WTC11 (cell line): ENCODE results near the gene RAP2C. TPM values are rescaled to one million over a fixed set of nuclear protein-coding genes. Genes with fewer than 3 reads are reported as not detected.

Experiments
- ATAC-seq: fragments of 200-7000 bp; cut with Tn5 transposase; 2 replicates; pipeline ENCODE4 v1.10.0; 2021; ENCODE audit warnings: mild to moderate bottlenecking, moderate library complexity
- CTCF ChIA-PET: fragments of 300-600 bp; sonication (Branson Sonifier 250); formaldehyde crosslinking; loops from one replicate; lab custom pipeline; 2021; ENCODE audit warnings: antibody characterized with exemption; lab: Charles Lee
- POLR2A ChIA-PET: fragments of 350-600 bp; sonication (Branson Sonifier 250); formaldehyde crosslinking; loops from one replicate; lab custom pipeline; 2021; ENCODE audit warnings: antibody characterized with exemption; lab: Charles Lee
- DNase-seq: peaks from one replicate; pipeline ENCODE4 v3.0.0; 2021; ENCODE audit warnings: low spot score
- H3K27ac Mint-ChIP-seq: 2 replicates; pipeline ENCODE4 v1.8.0; 2021; ENCODE audit warnings: mixed read lengths
- H3K27me3 Mint-ChIP-seq: 2 replicates; pipeline ENCODE4 v1.8.0; 2021; ENCODE audit warnings: low read depth, mild to moderate bottlenecking, moderate library complexity, mixed read lengths
- H3K36me3 Mint-ChIP-seq: 2 replicates; pipeline ENCODE4 v1.8.0; 2021; ENCODE audit warnings: mixed read lengths
- H3K4me1 Mint-ChIP-seq: 2 replicates; pipeline ENCODE4 v1.8.0; 2022; ENCODE audit warnings: mixed read lengths
- H3K4me3 Mint-ChIP-seq: 2 replicates; pipeline ENCODE4 v1.8.0; 2021; ENCODE audit warnings: mild to moderate bottlenecking, moderate library complexity, mixed read lengths
- H3K9me3 Mint-ChIP-seq: 2 replicates; pipeline ENCODE4 v1.8.0; 2021; ENCODE audit warnings: mixed read lengths
- CBFB ChIP-seq: sonication (generic); formaldehyde crosslinking; IDR thresholded peaks from 2 replicates; pipeline ENCODE4 v1.8.1; 2022; ENCODE audit warnings: mild to moderate bottlenecking, low read depth, missing genetic modification reagents
- CREB1 ChIP-seq: sonication (generic); formaldehyde crosslinking; IDR thresholded peaks from 2 replicates; pipeline ENCODE4 v1.8.0; 2023; ENCODE audit warnings: mild to moderate bottlenecking, missing genetic modification reagents
- CREM ChIP-seq: sonication (generic); formaldehyde crosslinking; IDR thresholded peaks from 2 replicates; pipeline ENCODE4 v1.8.1; 2022; ENCODE audit warnings: mild to moderate bottlenecking, missing genetic modification reagents, moderate library complexity
- FOXP1 ChIP-seq: sonication (generic); formaldehyde crosslinking; IDR thresholded peaks from 2 replicates; pipeline ENCODE4 v1.8.0; 2022; ENCODE audit warnings: missing genetic modification reagents, mild to moderate bottlenecking, moderate library complexity, borderline replicate concordance
- HMGA2 ChIP-seq: fragments of 250-450 bp; sonication (Bioruptor Pico); IDR thresholded peaks from 2 replicates; pipeline ENCODE4 v1.4.0; 2021; ENCODE audit warnings: mild to moderate bottlenecking, moderate library complexity
- IRF2 ChIP-seq: sonication (generic); formaldehyde crosslinking; IDR thresholded peaks from 2 replicates; pipeline ENCODE4 v1.8.0; 2022; ENCODE audit warnings: low read depth, missing genetic modification reagents, borderline replicate concordance
- KAT7 ChIP-seq: sonication (generic); formaldehyde crosslinking; IDR thresholded peaks from 2 replicates; pipeline ENCODE4 v1.8.1; 2023; ENCODE audit warnings: missing genetic modification reagents, mild to moderate bottlenecking, borderline replicate concordance
- MYBL2 ChIP-seq: sonication (generic); formaldehyde crosslinking; IDR thresholded peaks from 2 replicates; pipeline ENCODE4 v1.8.1; 2023; ENCODE audit warnings: mild to moderate bottlenecking, moderate library complexity, missing genetic modification reagents
- NFE2L1 ChIP-seq: sonication (generic); formaldehyde crosslinking; IDR thresholded peaks from 2 replicates; pipeline ENCODE4 v1.8.1; 2023; ENCODE audit warnings: missing genetic modification reagents
- NR3C1 ChIP-seq: sonication (generic); formaldehyde crosslinking; conservative IDR thresholded peaks from 2 replicates; pipeline ENCODE4 v1.8.1; 2023; ENCODE audit warnings: low read depth, mild to moderate bottlenecking, missing genetic modification reagents
- SOX15 ChIP-seq: fragments of 250-450 bp; sonication (Bioruptor Pico); IDR thresholded peaks from 2 replicates; pipeline ENCODE4 v1.9.0; 2021; ENCODE audit warnings: mild to moderate bottlenecking
- TEAD4 ChIP-seq: sonication (generic); formaldehyde crosslinking; IDR thresholded peaks from 2 replicates; pipeline ENCODE4 v1.8.0; 2022; ENCODE audit warnings: mild to moderate bottlenecking, missing genetic modification reagents
- ZNF263 ChIP-seq: sonication (generic); formaldehyde crosslinking; IDR thresholded peaks from 2 replicates; pipeline ENCODE4 v1.8.1; 2022; ENCODE audit warnings: low read depth, mild to moderate bottlenecking, moderate library complexity, missing genetic modification reagents
- ZNF317 ChIP-seq: sonication (generic); formaldehyde crosslinking; IDR thresholded peaks from 2 replicates; pipeline ENCODE4 v1.8.1; 2023; ENCODE audit warnings: low read depth, mild to moderate bottlenecking, moderate library complexity, missing genetic modification reagents, borderline replicate concordance
- ZNF396 ChIP-seq: fragments of 250-450 bp; sonication (Bioruptor Pico); IDR thresholded peaks from 2 replicates; pipeline ENCODE4 v1.8.0; 2021; ENCODE audit warnings: mild to moderate bottlenecking, moderate library complexity, borderline replicate concordance
- ZNF423 ChIP-seq: fragments of 250-450 bp; sonication (Bioruptor Pico); IDR thresholded peaks from 2 replicates; pipeline ENCODE4 v2.1.2; 2022; ENCODE audit warnings: mild to moderate bottlenecking, moderate library complexity
- total RNA-seq: library from RNA; stranded (reverse); gene quantifications from 3 replicates; pipeline ENCODE4 v1.2.3, GENCODE V29; 2021
- TF ChIP-seq, protein P1 (sequence below): sonication (generic); formaldehyde crosslinking; conservative IDR thresholded peaks from 2 replicates; pipeline ENCODE4 v1.8.1; 2023; ENCODE audit warnings: mild to moderate bottlenecking, low read depth, missing genetic modification reagents, moderate library complexity
- TF ChIP-seq, protein P2 (sequence below): sonication (generic); formaldehyde crosslinking; IDR thresholded peaks from 2 replicates; pipeline ENCODE4 v1.8.1; 2023; ENCODE audit warnings: mild to moderate bottlenecking, missing genetic modification reagents, moderate library complexity
- TF ChIP-seq, protein P3 (sequence below): sonication (generic); formaldehyde crosslinking; IDR thresholded peaks from 2 replicates; pipeline ENCODE4 v1.8.0; 2022; ENCODE audit warnings: mild to moderate bottlenecking, missing genetic modification reagents
- TF ChIP-seq, protein P4 (sequence below): fragments of 250-450 bp; sonication (Bioruptor Pico); IDR thresholded peaks from 2 replicates; pipeline ENCODE4 v1.9.0; 2021; ENCODE audit warnings: mild to moderate bottlenecking, borderline replicate concordance
- TF ChIP-seq, protein P5 (sequence below): sonication (generic); formaldehyde crosslinking; IDR thresholded peaks from 2 replicates; pipeline ENCODE4 v1.8.1; 2022; ENCODE audit warnings: mild to moderate bottlenecking, missing genetic modification reagents, moderate library complexity, borderline replicate concordance
- TF ChIP-seq, protein P6 (sequence below): sonication (generic); formaldehyde crosslinking; IDR thresholded peaks from 2 replicates; pipeline ENCODE4 v1.8.0; 2022; ENCODE audit warnings: mild to moderate bottlenecking, missing genetic modification reagents
- TF ChIP-seq, protein P7 (sequence below): sonication (generic); formaldehyde crosslinking; IDR thresholded peaks from 2 replicates; pipeline ENCODE4 v1.8.1; 2022; ENCODE audit warnings: low read depth, mild to moderate bottlenecking, moderate library complexity, missing genetic modification reagents, borderline replicate concordance

The RAP2C gene
- total RNA-seq, 1 experiment from 2014 or later: 25.0 TPM

DNA sequence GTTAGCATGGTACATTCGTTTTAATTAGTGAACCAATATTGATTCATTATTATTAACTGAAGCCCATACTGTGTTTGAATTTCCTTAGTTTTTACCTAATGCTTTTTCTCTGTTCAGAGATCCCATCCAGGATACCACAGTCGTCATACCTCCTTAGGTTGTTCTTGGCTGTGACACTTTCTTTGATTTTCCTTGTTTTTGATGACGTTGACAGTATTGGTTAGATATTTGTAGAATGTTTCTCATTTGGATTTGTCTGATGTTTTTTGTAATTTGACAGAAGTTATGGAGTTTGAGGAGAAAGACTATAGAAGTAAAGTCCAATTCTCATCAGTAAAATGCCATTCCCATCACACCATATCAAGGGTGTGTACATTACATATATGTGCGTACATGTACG lies 16.2 kb upstream of the RAP2C start:
- no peak for DNase-seq
- CTCF ChIA-PET: no interaction called here
- Mint-ChIP-seq H3K4me1 (peaks cover 8% of the 10 kb centered on the region; the same call in 1 of the 2 replicates), H3K27me3 (no peaks in the 10 kb centered on the region), H3K36me3 (no peaks in the 10 kb centered on the region), H3K4me3 (no peak overlapping the region), H3K27ac (no peak overlapping the region), H3K9me3 (no peaks in the 10 kb centered on the region)
- TF ChIP-seq SOX15 (CRISPR knock-in tag) (no peak), CREB1 (CRISPR knock-in tag) (no peak), IRF2 (CRISPR knock-in tag) (no peak), FOXP1 (CRISPR knock-in tag) (no peak), KAT7 (CRISPR knock-in tag) (no peak), HMGA2 (CRISPR knock-in tag) (no peak), TEAD4 (no peak), NFE2L1 (CRISPR knock-in tag) (no peak), MYBL2 (CRISPR knock-in tag) (no peak)
- TF ChIP-seq, protein P1, sequence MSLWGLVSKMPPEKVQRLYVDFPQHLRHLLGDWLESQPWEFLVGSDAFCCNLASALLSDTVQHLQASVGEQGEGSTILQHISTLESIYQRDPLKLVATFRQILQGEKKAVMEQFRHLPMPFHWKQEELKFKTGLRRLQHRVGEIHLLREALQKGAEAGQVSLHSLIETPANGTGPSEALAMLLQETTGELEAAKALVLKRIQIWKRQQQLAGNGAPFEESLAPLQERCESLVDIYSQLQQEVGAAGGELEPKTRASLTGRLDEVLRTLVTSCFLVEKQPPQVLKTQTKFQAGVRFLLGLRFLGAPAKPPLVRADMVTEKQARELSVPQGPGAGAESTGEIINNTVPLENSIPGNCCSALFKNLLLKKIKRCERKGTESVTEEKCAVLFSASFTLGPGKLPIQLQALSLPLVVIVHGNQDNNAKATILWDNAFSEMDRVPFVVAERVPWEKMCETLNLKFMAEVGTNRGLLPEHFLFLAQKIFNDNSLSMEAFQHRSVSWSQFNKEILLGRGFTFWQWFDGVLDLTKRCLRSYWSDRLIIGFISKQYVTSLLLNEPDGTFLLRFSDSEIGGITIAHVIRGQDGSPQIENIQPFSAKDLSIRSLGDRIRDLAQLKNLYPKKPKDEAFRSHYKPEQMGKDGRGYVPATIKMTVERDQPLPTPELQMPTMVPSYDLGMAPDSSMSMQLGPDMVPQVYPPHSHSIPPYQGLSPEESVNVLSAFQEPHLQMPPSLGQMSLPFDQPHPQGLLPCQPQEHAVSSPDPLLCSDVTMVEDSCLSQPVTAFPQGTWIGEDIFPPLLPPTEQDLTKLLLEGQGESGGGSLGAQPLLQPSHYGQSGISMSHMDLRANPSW (CRISPR knock-in tag): no peak
- TF ChIP-seq, protein P2, sequence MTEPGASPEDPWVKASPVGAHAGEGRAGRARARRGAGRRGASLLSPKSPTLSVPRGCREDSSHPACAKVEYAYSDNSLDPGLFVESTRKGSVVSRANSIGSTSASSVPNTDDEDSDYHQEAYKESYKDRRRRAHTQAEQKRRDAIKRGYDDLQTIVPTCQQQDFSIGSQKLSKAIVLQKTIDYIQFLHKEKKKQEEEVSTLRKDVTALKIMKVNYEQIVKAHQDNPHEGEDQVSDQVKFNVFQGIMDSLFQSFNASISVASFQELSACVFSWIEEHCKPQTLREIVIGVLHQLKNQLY: no peak
- TF ChIP-seq, protein P3, sequence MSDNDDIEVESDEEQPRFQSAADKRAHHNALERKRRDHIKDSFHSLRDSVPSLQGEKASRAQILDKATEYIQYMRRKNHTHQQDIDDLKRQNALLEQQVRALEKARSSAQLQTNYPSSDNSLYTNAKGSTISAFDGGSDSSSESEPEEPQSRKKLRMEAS: no peak
- TF ChIP-seq, protein P4, sequence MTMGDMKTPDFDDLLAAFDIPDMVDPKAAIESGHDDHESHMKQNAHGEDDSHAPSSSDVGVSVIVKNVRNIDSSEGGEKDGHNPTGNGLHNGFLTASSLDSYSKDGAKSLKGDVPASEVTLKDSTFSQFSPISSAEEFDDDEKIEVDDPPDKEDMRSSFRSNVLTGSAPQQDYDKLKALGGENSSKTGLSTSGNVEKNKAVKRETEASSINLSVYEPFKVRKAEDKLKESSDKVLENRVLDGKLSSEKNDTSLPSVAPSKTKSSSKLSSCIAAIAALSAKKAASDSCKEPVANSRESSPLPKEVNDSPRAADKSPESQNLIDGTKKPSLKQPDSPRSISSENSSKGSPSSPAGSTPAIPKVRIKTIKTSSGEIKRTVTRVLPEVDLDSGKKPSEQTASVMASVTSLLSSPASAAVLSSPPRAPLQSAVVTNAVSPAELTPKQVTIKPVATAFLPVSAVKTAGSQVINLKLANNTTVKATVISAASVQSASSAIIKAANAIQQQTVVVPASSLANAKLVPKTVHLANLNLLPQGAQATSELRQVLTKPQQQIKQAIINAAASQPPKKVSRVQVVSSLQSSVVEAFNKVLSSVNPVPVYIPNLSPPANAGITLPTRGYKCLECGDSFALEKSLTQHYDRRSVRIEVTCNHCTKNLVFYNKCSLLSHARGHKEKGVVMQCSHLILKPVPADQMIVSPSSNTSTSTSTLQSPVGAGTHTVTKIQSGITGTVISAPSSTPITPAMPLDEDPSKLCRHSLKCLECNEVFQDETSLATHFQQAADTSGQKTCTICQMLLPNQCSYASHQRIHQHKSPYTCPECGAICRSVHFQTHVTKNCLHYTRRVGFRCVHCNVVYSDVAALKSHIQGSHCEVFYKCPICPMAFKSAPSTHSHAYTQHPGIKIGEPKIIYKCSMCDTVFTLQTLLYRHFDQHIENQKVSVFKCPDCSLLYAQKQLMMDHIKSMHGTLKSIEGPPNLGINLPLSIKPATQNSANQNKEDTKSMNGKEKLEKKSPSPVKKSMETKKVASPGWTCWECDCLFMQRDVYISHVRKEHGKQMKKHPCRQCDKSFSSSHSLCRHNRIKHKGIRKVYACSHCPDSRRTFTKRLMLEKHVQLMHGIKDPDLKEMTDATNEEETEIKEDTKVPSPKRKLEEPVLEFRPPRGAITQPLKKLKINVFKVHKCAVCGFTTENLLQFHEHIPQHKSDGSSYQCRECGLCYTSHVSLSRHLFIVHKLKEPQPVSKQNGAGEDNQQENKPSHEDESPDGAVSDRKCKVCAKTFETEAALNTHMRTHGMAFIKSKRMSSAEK (CRISPR knock-in tag): no peak
- TF ChIP-seq, protein P5, sequence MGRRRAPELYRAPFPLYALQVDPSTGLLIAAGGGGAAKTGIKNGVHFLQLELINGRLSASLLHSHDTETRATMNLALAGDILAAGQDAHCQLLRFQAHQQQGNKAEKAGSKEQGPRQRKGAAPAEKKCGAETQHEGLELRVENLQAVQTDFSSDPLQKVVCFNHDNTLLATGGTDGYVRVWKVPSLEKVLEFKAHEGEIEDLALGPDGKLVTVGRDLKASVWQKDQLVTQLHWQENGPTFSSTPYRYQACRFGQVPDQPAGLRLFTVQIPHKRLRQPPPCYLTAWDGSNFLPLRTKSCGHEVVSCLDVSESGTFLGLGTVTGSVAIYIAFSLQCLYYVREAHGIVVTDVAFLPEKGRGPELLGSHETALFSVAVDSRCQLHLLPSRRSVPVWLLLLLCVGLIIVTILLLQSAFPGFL (CRISPR knock-in tag): no peak
- TF ChIP-seq, protein P6, sequence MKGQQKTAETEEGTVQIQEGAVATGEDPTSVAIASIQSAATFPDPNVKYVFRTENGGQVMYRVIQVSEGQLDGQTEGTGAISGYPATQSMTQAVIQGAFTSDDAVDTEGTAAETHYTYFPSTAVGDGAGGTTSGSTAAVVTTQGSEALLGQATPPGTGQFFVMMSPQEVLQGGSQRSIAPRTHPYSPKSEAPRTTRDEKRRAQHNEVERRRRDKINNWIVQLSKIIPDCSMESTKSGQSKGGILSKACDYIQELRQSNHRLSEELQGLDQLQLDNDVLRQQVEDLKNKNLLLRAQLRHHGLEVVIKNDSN (CRISPR knock-in tag): no peak
- ATAC-seq: no peak
- POLR2A ChIA-PET: no interaction called here

DNA sequence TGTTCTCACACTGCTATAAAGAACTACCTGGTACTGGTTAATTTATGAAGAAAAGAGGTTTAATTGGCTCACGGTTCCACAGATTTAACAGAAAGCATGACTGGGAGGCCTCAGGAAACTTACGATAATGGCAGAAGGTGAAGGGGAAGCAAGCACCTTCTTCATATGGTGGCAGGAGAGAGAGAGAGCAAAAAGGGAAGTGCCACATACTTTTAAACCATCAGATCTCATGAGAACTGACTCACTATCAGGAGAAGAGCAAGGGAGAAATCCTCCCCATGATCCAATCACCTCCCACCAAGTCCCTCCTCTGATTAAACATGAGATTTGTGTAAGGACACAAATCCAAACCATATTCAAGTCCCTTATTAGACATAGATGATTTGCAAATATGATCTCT lies 12.3 kb upstream of the RAP2C start:
- H3K4me1 Mint-ChIP-seq: peaks cover 8% of the 10 kb centered on the region; the same call in 1 of the 2 replicates
- POLR2A ChIA-PET: no interaction called here

More for the DNA sequence above, 12.3 kb upstream of the RAP2C start:
- ATAC-seq (no peak), DNase-seq (no peak)
- H3K9me3 Mint-ChIP-seq: no peaks in the 10 kb centered on the region
- H3K4me3 Mint-ChIP-seq: no peak overlapping the region
- H3K36me3 Mint-ChIP-seq: no peaks in the 10 kb centered on the region
- CTCF ChIA-PET: no interaction called here
- TF ChIP-seq ZNF423 (CRISPR knock-in tag) (no peak), ZNF396 (CRISPR knock-in tag) (no peak), CREM (no peak), CBFB (CRISPR knock-in tag) (no peak), ZNF263 (no peak), ZNF317 (no peak), NR3C1 (CRISPR knock-in tag) (no peak)
- TF ChIP-seq, protein P7, sequence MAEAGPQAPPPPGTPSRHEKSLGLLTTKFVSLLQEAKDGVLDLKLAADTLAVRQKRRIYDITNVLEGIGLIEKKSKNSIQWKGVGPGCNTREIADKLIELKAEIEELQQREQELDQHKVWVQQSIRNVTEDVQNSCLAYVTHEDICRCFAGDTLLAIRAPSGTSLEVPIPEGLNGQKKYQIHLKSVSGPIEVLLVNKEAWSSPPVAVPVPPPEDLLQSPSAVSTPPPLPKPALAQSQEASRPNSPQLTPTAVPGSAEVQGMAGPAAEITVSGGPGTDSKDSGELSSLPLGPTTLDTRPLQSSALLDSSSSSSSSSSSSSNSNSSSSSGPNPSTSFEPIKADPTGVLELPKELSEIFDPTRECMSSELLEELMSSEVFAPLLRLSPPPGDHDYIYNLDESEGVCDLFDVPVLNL: no peak
- TF ChIP-seq, all 79 proteins: peak for 0
- Mint-ChIP-seq H3K27me3 (no peaks in the 10 kb centered on the region), H3K27ac (no peak overlapping the region)
